Measurements from ENCODE around the gene TMEM158. TPM values are rescaled to one million over a fixed set of nuclear protein-coding genes. Genes with fewer than 3 reads are reported as not detected.

Gene TMEM158
- total and polyA plus RNA-seq, 11 donors: 0.31 to 3.3 (median 0.58) TPM

DNA sequence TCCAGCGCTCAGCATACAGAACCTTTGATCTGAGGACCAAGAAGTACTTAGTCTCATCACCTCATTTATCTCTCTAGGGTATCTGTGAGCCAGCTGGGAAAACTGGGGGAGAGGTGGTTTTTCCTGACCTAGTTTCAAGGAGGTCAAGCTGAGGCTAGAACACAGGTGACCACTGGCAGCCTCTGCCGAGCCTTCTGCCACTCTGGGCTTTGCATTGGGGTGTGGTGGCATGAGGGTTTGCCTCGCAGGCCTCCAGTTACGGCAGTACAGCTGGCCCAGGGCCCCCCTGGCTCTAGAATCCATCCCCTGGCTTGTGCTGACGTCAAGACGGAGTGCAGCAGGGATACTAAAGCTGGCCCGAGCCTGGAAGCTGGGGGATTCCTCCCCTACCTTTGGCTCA lies 45.2 kb downstream of the TMEM158 start:
- DNase-seq (no peak), ATAC-seq (no peak)
- 62 to 80% (median 77%) methylated on average over 6 to 7 of the region's 7 CpGs for WGBS, 4 donors
- TF ChIP-seq POLR2A (IDR thresholded peaks at IDR 0.05): no peak
- TF ChIP-seq, protein P1, sequence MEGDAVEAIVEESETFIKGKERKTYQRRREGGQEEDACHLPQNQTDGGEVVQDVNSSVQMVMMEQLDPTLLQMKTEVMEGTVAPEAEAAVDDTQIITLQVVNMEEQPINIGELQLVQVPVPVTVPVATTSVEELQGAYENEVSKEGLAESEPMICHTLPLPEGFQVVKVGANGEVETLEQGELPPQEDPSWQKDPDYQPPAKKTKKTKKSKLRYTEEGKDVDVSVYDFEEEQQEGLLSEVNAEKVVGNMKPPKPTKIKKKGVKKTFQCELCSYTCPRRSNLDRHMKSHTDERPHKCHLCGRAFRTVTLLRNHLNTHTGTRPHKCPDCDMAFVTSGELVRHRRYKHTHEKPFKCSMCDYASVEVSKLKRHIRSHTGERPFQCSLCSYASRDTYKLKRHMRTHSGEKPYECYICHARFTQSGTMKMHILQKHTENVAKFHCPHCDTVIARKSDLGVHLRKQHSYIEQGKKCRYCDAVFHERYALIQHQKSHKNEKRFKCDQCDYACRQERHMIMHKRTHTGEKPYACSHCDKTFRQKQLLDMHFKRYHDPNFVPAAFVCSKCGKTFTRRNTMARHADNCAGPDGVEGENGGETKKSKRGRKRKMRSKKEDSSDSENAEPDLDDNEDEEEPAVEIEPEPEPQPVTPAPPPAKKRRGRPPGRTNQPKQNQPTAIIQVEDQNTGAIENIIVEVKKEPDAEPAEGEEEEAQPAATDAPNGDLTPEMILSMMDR (IDR thresholded peaks at IDR 0.05): no peak
- H3K9me3 ChIP-seq: no peaks in the 10 kb centered on the region
- intact Hi-C loops (cut with DNase I): no loop called here
- H3K27ac ChIP-seq: no peak overlapping the region
- no peak overlapping the region for H3K4me3 ChIP-seq
- no peaks in the 10 kb centered on the region for H3K4me1 ChIP-seq
- H3K36me3 ChIP-seq: no peaks in the 10 kb centered on the region
- no peaks in the 10 kb centered on the region for H3K27me3 ChIP-seq

GRCh38 chr3:45180051-45180450 lies 46.0 kb downstream of the TMEM158 start:
- Histone ChIP-seq H3K9me3 (no peaks in the 10 kb centered on the region), H3K27ac (no peak overlapping the region), H3K4me3 (no peak overlapping the region), H3K27me3 (no peaks in the 10 kb centered on the region), H3K4me1 (no peaks in the 10 kb centered on the region), H3K36me3 (no peaks in the 10 kb centered on the region)
- DNase-seq (no peak), ATAC-seq (no peak)
- TF ChIP-seq POLR2A (IDR thresholded peaks at IDR 0.05): no peak
- TF ChIP-seq, protein P1 (IDR thresholded peaks at IDR 0.05): no peak
- intact Hi-C loops (cut with DNase I): no loop called here
- WGBS, 4 donors: 52 to 89% (median 78%) methylated on average over 6 of the region's 6 CpGs

- H3K4me1 ChIP-seq: no peaks in the 10 kb centered on the region
- 87 to 94% (median 90%) methylated on average over 3 of the region's 3 CpGs for WGBS, 4 donors
- ATAC-seq (no peak), DNase-seq (no peak)
- no peak overlapping the region for H3K4me3 ChIP-seq
- intact Hi-C loops (cut with DNase I): no loop called here
- TF ChIP-seq POLR2A (IDR thresholded peaks at IDR 0.05): no peak
- TF ChIP-seq, protein P1 (IDR thresholded peaks at IDR 0.05): no peak
- no peaks in the 10 kb centered on the region for H3K36me3 ChIP-seq
- H3K27me3 ChIP-seq: no peaks in the 10 kb centered on the region
- H3K27ac ChIP-seq: no peak overlapping the region
- H3K9me3 ChIP-seq: no peaks in the 10 kb centered on the region
These were observed 46.9 kb downstream of the TMEM158 start for GRCh38 chr3:45179163-45179562.

DNA sequence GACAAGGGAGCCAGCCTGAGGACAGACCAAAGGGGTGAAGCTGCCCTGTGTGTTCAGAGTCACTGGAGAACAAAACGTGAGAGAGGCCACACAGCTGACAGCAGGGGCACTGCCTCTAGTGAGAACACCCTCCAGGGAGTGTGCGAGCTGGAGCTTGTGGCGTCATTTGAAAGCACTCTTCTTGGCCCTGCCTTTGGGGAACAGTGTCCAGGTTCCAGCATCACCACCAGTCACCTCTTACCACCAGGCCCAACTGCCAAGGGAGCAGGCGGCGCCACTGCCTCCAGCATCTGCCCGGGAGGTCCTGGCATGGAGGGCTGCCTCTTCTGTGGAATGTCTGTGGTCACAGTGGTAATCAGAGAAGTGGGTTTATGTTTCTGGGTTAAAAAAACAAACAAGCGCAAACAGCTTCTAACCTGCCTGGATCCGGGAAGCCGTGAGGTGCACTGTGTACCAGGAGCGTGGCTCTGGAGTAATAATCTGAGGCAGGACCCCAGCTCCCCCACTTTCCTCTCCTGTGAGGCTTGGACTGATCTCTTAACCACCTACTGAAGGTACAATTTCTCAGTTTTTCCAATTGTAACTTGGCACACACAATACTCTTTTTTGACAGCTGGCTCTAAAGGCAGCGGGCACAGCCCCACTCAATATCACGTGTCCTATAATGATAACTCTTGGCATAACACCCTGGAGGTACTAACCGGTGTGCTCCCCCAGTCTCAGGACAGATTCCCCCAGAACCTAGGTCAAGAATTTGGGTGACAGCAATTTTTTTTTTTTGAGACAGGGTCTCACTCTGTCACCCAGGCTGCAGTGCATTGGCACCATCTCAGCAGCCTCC lies 47.7 kb downstream of the TMEM158 start:
- TF ChIP-seq, protein P1 (IDR thresholded peaks at IDR 0.05): no peak
- no peak for TF ChIP-seq POLR2A (IDR thresholded peaks at IDR 0.05)
- Histone ChIP-seq H3K27ac (no peak overlapping the region), H3K36me3 (no peaks in the 10 kb centered on the region), H3K4me1 (no peaks in the 10 kb centered on the region), H3K9me3 (no peaks in the 10 kb centered on the region), H3K4me3 (no peak overlapping the region), H3K27me3 (no peaks in the 10 kb centered on the region)
- DNase-seq: no peak
- peak in 1 of 4 donors; percentile 20 for ATAC-seq
- WGBS, 4 donors: 63 to 82% (median 75%) methylated on average over 13 of the region's 13 CpGs
- intact Hi-C loops (cut with DNase I): no loop called here

Measured in heart left ventricle (tissue), 16 donors.